Hepatic stellate cell (primary cell): ENCODE results near the gene KHDC3L.

Experiments used
- DNase-seq: peaks from one replicate; pipeline ENCODE4 v3.0.0; 2011; ENCODE audit warnings: low spot score

KHDC3L gene, protein sequence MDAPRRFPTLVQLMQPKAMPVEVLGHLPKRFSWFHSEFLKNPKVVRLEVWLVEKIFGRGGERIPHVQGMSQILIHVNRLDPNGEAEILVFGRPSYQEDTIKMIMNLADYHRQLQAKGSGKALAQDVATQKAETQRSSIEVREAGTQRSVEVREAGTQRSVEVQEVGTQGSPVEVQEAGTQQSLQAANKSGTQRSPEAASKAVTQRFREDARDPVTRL

DNA sequence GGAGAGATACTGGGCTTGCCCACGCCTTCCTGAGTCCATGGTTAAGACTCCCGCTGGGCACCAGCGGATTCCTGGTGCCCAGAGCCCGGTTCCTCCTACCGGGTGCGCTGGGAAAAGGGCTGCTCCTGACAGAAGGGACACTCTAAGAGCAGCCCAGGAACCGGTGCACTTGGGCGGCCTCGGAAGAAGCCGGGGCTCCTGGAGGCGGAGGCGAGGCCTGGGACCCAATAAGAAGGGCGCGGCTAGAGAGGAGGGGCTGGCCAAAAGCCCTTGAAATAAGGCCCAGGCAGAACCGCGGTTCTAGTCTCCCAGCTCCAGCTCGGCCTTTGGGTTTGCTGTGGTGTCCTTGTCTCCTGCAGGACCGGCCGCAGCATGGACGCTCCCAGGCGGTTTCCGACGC is at the start of gene KHDC3L:
TSS of gene KHDC3L (plus strand) at position 301 of the 400 bp plus-strand sequence. CDS start at position 373, 72 bp downstream.
- no peak for DNase-seq

DNA sequence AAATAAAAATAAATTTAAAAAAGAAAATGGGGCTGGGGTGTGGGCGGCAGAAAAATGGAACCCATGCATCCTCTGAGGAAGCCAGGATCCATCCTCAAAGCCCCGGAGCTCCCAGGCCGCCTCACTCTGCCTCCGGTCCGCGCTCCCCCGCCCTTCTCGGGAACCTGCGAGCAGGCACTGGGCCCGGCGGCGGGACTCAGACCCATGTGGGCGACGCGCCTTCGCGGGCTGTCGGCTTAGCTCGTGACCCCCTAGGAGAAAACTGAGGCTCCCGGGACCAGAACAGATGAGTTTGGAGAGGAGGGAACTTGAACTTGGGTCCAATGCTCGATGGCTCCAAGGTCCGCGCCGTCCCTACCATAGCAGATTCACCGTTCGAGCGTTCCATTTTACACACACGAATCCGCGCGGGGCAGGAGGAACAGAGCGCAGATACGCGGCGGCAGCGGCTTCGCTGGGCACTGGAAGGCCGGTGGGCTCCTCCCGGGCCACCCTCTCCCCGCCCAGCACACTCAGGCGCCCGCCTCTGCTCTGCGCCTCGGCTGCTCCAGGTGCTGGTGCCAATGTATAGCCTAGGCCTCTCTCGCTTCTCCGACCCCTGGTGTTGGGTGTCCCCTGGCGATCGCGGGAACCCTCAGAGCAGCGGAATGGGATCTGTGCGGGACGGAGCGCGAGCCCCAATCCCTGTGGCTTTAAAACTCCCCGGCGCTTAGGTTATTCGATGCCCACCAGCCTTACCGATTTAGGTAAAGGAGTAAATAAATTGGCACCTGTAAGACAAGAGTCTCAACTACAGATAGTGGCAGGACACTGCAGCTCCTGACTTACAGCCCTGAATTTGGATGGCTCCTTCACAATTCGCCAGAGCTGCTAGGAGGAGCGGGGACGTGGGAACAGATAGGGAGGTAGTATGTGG is 47.6 kb upstream of the KHDC3L start:
- no peak for DNase-seq

DNA sequence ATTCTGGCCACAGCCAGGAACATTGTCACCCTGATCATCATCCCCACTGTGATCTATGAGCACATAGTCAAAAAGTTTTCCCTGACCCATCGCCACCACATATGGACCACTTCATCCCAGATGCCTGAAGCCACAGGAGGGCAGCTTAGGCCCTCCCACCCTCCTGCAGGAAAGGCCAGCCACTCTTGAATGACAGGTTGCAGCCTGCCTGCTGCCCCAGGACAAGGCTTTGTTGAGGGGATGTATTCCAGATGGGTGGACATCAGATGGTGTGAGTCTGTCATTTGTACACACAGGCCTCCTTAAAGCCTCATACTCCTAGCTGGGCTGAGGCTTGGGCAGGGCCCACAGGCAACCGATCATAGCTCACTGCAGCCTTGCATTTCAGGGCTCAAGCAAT is 39.1 kb upstream of the KHDC3L start:
- DNase-seq = no peak

DNA sequence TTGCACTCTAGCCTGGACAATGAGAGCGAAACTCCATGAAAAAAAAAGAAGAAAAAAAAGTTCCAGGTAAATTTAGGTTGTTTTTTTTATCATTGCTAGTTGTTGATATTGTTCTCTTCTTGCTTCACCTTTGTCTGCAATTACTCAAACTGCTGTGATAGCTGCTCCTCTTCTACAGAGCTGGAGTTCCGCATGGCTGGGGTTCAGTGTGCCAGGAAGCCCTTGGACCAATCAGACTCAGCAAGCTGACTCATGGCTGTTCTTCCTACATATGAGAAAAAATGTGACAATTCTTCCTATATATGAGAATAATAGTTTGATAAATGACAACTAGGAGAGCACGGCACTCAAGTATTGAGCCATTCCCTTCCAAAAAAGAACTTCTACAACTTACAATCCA is 36.8 kb upstream of the KHDC3L start:
- no peak for DNase-seq

DNA sequence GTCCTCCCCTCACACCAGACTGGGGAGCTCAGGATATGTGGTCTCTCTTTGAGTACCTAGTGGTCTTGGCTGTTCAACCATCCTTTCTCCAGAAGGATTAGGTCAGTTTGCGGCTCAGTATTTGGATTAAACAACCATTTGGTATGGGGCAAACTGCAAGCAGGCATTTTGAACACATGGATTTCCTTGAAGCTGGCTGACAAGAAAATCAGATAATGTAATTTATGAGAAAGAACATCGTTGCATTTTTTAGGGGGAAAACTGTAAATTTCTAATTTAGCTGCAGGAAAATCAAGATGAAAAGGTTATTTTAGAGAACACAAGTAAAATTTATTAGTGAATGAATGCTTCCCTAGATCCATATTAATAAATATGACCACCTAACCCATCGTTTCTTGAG is 33.7 kb upstream of the KHDC3L start:
- no peak for DNase-seq

DNA sequence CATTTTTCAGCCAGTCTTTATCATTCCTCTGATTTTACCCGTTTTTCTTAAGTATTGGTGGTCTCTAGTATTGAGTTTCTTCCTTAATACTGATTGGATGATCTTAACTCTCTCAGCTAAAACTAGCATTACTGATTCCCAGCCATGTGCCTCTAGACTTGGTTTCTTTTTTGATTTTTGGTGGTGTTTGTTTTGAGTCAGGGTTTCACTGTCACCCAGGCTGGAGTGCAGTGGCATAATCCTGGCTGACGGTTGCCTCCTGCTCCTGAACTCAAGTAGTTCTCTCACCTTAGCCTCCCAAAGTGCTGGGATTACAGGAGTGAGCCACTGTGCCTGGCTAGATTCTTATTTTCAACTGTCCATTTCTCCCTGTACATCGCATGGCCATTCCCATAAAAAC is 33.3 kb upstream of the KHDC3L start:
- no peak for DNase-seq

DNA sequence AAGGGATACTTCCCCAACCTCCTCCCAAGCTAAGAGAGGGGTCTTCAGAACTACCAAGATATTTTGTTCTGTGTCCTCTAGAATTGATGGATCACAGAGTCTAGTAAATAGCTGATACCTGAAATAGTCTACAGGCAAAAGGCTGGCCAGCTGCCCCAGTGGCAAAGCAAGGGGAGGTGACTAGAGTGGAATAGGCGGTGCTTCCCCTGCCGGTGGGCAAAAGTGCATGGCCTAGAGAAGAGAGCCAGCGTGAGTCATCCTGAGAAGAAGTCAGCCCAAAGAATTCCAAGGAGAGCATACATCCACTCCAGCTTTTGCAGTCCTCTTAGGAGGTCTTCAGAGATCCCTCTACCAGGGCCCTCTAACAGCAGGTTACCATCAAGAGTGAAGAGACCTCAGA is 23.1 kb upstream of the KHDC3L start:
- DNase-seq = no peak

DNA sequence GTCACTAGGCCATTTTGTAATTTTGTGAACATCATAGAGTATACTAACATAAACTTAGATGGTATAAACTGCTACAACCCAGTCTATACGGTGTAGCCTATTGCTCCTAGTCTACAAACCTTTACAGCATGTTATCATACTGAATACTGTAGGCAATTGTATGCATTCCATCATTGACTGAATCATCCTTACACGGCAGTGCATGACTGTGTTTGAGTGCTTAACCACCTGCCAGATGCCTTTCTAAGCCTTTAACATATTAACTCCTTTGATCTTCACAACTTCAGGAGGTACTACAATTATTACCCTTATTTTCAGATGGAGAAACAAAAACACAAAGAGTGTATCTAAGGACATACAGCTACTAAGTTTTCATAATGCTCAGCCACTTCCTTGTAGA is 22.4 kb upstream of the KHDC3L start:
- no peak for DNase-seq

DNA sequence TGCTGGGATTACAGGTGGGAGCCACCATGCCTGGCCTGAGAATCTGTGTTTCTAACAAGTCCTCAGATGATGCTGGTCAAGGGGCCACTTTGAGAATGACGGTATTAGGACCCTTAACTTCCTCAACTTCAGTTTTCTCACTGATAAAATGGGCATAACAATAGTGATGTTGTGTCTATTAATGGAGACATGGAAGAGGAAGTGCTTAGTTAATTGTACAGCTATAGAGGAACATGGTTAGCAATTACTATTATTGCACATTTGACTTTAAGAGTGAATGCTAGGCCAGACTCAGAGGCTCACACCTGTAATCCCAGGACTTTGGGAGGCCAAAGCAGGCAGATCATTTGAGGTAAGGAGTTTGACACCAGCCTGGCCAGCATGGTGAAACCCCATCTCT is 21.1 kb upstream of the KHDC3L start:
- no peak for DNase-seq

DNA sequence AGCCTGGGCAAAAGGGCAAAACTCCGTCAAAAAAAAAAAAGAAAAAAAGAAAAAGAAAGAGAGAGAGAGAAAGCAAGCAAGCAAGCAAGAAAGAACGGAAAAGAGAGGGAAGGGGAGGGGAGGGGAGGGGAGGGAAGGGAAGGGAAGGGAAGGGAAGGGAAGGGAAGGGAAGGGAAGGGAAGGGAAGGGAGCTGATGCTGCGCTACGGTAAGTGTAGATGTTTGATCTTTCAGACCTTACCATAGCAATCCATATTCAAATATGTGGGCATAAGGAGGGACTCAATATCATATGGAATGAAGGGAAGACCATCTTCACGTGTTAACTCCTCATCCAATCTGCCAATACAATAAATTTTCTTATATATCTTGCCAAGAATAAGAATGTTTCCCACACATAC is 20.3 kb upstream of the KHDC3L start:
- no peak for DNase-seq

DNA sequence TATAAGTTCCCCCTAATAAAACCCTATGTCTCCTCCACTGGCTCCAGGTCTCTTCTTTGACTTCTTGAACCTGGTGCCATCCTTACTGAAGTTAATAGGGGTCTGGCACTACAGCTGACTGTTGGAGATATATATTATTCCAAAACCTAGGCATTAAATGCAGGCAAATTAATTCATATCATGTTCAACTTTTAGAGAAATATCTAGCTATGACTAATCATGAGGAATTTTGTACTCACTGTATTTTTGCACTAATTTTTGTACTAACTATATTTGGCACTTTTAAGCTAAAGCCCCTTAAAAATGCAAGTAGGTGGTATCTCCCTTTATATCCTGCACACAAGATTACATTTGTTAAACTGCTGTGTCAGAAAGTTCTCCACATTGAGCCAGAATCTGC is 19.3 kb upstream of the KHDC3L start:
- no peak for DNase-seq

DNA sequence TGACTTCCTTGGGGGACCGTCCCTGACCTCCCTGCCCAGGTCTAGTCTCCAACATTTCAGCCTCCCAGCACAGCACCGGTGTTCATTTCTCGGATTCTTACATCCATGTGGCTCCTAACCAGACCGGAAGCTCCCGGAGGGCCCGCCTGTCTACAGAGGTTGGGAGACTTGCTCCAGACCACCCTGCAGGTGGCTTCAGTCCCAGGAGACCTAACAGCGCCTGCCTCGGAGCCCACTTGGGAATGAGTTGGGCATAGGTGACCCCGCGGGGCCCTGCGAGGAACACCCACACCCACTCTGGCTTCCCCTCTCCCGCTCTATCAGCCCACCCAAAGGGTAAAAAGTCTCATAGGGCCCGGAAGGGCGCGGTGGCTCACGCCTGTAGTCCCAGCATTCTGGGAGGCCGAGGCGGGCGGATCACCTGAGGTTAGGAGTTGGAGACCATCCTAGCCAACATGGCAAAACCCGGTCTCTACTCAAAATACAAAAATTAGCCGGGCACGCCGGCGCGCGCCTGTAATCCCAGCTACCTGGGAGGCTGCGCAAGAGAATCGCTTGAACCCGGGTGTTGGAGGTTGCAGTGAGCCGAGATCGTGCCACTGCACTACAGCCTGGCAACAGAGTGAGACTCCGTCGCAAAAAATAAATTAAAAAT is 13.8 kb upstream of the KHDC3L start:
- no peak for DNase-seq

DNA sequence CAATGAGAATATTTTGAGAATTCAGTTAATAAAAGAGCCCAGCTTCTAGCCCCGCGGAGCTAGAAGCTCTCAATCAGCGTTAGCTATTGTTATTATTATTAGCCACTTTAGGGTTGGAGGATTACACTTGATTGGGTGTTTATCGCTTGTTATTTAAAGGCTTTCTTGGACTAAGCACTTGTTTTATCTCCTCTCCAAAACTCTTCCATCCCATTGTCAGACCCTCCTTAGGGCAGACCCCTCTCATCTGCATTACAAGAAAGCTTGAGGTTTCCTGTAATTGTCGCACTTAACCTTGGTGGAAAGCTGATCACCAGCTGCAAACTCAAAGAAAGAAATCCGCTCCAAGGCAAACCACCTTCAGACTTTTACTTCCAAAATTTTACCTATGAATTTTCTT is 13.1 kb upstream of the KHDC3L start:
- DNase-seq = no peak

DNA sequence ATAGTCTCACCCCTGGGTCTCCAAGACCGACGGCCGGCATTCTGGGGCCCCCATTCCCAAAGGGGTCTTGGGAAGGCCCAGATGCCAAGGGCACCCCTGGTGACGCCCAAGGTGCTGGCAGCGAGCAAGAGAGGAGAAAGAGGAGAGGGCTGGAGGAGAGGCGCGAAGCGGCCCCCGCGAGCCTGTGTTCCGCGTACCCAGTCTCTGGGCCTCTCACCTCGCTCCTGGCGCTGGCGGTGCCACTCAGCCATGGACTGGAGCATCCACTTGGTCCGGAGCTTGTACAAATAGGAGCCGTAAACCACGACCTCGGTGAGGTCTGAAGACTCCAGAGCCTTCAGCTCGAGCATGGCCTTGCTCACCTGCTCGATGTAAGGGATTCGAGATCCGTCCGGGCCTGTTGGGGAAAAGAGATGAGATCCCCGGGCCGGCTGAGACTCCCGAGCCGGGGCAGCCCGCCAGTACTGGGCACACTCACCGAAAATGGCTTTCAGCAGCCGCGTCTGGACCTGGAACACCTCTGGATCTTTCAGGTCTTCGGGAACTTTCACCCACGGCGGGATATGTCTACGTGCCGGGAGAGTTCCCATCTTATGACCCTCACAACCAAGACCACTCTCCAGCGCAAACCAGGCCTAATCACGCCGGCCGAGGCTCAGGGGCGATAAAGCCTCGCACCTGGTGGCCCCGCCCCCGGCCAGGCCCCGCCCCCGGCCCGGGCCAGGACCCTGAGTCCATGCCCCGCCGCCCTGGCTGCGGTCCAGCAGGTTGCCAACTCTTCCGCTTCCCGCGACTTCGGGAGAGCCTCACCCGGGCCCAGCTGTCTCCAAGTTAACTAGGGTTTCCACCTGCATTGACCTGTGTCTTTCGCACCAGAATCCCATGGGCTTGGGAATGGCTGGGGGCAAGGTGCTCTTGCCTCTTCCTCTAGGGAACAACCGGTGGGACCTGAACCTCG is 8.5 kb upstream of the KHDC3L start, which contains the start of gene DPPA5:
TSS of gene DPPA5 (minus strand) at position 641 of the 958 bp plus-strand sequence. CDS start at position 590, 51 bp downstream.
- DNase-seq = no peak

DNA sequence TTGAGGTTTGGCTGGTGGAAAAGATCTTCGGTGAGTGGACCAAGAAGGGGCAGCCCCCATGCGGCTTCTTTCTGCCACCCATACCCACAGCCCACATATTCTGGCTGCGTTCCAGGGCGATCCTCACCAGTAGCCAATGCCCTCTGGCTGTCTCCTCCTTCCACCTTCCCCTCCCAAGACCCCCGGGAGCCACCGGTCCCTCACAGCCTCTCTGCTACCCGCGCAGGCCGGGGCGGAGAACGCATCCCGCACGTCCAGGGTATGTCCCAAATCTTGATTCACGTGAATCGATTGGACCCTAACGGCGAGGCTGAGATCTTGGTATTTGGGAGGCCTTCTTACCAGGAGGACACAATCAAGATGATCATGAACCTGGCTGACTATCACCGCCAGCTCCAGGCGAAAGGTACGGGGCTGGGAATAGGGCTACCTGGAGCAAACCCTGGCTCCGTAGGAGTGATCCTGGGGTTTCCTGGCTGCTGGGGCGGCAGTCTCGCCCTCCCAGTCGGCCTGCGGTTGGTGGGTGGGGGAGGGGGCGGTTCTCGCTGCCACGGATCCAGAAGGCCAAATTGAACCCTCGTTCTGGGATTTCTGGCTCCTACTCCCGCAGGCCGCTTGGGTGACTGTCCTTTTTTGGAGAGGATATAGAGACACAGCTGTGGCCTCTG is 545 bp downstream of the KHDC3L start:
- DNase-seq = no peak

DNA sequence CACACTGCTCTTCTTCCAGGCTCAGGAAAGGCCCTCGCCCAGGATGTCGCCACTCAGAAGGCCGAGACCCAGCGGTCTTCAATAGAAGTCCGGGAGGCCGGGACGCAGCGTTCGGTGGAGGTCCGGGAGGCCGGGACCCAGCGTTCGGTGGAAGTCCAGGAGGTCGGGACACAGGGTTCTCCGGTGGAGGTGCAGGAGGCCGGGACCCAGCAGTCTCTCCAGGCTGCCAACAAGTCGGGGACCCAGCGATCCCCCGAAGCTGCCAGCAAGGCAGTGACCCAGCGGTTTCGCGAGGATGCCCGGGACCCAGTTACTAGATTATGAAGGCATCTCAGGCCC is 1.0 kb downstream of the KHDC3L start:
- DNase-seq = no peak

DNA sequence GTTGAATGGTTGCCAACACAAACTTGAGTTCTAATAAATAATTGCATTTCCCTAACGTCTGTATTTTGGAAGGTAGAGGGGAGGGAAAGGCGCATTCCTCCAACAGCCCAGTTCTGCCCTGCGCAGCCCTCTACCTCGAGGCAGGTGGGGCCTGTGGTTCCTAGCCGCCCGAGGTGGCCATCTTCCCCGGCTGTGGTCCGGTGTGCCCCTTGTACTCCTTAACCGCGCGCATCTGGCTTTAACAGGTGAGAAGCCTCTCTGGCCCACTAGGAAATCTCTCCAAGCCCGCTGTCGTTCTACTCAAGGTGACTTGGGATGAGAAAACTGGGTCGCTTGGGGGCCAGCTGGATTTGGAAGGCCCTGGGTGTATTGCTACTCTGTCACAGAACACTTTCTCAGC is 1.7 kb downstream of the KHDC3L start:
- no peak for DNase-seq

DNA sequence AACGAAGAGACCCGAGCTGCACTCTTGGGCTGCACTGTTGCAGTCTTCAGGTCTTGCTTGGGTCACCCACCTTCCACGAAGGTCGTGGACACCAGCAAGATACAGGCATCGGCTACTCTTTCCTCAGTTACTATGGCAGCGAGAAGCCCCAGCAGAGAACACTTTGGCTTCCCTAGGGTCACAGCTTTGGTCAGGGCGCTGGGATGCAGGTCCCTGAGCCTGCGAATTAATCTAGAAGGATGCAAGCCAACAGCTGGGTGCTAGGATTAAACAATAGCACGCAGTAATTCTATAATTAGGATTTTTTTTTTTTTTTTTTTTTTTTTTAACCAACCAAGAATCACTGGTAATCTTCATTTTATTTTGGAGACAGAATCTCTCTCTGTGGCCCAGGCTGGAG is 2.1 kb downstream of the KHDC3L start:
- DNase-seq = no peak

DNA sequence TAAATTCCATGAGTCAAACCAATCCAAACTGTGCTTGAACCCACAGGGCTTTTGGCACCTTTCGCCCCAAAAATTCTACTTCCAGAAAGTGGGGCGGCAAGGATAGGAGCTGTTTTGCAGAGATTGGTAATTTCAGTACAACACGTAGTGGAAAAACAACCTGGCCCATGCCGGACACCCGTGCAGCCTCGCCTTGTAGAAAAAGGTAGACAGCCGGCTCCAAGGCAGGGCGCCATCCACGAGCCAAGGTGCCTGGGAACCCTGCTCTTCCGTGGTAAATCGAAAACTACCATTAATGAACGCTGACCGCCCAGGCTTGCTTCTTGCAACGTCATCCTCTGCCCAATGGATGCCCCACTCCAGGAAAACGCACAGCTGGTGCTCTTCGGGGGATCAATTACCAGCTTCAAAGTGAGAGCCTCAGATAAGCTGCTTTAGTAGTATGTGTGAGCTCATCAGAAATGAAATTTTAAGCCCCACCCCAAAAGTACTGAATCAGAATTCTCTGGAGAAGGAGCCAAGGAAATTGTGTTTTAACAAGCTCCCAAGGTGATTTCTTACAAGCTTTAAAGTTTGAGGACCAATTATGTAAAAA is 5.4 kb downstream of the KHDC3L start:
- no peak for DNase-seq

DNA sequence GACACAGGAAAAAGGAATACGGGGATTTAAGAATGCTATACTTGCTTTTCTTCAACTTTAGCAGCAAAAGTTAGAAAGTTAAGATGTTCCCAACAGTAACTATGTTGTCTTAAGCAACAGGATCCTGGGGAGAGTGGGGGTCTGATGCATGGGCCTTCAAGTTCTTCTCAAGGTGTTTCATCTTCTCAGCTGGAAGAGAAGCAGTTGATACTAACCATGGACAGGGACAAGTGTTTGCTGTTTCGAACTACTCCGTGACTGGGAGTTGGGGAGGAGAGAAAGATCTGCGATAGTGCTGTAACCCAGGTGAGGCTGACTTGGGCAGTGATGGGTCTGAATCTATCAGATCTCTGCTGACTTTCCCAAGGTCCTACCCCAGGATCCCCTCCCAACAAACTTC is 6.2 kb downstream of the KHDC3L start:
- DNase-seq = no peak

DNA sequence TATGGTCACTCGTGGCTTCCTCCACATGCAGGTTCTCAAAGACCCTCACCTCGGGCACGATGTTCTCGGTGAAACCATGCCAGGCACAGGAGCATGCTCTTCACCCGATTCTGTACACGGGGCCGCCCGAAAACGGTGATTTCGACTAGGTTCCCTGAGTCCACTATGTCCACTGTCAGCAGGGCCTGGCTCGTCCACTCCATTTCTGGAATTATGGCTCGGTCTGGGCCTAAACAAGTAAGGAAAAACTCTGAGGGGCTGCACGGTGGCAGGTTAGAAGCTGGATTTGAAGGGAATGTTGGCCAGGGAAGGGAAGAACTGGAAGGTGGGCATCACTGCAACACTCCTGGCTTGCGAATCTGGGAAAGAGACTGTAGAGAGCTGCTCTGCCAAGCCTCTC is 6.7 kb downstream of the KHDC3L start:
- no peak for DNase-seq
